CD14-positive monocyte (primary cell): Measurements from ENCODE around the gene ORC3. TPM values are rescaled to one million over a fixed set of nuclear protein-coding genes. Genes with fewer than 3 reads are reported as not detected.
A peak's percentile ranks its signal among the peaks of the same experiment; 100 is the strongest.

Experiments used
- DNase-seq, 3 donors: peaks; one replicate each; pipeline ENCODE4 v3.0.0-alpha.2; 2011 to 2022
- H2AFZ ChIP-seq: 2 replicates; pipeline ENCODE4 v1.6.0; 2012; ENCODE audit warnings: mild to moderate bottlenecking, low read depth, low read length, inconsistent platforms; ENCODE audit not compliant: insufficient read depth, poor library complexity, severe bottlenecking
- H3K27ac ChIP-seq, 2 donors: 1 replicate in 1 of 2; 2 replicates in 1 of 2; pipeline ENCODE4 v1.5.1; 2012 to 2013; ENCODE audit warnings: low read length in 2 of 2, control low read depth in 1 of 2, inconsistent platforms in 1 of 2, low read depth in 1 of 2, mild to moderate bottlenecking in 1 of 2
- H3K27me3 ChIP-seq, 2 donors: one replicate each; pipeline versions ENCODE4 v1.6.0 to v1.6.1; 2011 to 2013; ENCODE audit warnings: low read length in 2 of 2; ENCODE audit not compliant: control insufficient read depth in 2 of 2, insufficient read depth in 2 of 2
- H3K36me3 ChIP-seq, 2 donors: replicated peaks in 1 of 2; 1 replicate in 1 of 2; 2 replicates in 1 of 2; pipeline versions ENCODE4 v1.5.1 to v1.6.1; 2012 to 2013; ENCODE audit warnings: low read length in 2 of 2, control low read depth in 1 of 2, inconsistent platforms in 1 of 2, mild to moderate bottlenecking in 1 of 2; ENCODE audit not compliant: insufficient read depth in 2 of 2, control insufficient read depth in 1 of 2
- H3K4me1 ChIP-seq, 2 donors: 1 replicate in 1 of 2; 2 replicates in 1 of 2; pipeline versions ENCODE4 v1.5.1 to v1.6.1; 2012 to 2013; ENCODE audit warnings: low read length in 2 of 2, control low read depth in 1 of 2, inconsistent platforms in 1 of 2, mild to moderate bottlenecking in 1 of 2, moderate library complexity in 1 of 2; ENCODE audit not compliant: insufficient read depth in 2 of 2, control insufficient read depth in 1 of 2
- H3K4me2 ChIP-seq: replicated peaks from 2 replicates; pipeline ENCODE3; 2012; ENCODE audit warnings: low read length, moderate library complexity, mild to moderate bottlenecking; ENCODE audit not compliant: poor library complexity, severe bottlenecking; ENCODE audit errors: extremely low read depth
- H3K4me3 ChIP-seq, 3 experiments: fragments of 200-600 bp in 1 of 3; sonication (generic) in 1 of 3; replicated peaks in 1 of 3; 1 replicate in 2 of 3; 2 replicates in 1 of 3; pipeline ENCODE4 v1.5.1; 2011 to 2013; ENCODE audit warnings: low read length in 3 of 3, mild to moderate bottlenecking in 3 of 3, control low read depth in 2 of 3, low read depth in 2 of 3, inconsistent platforms in 1 of 3, moderate library complexity in 1 of 3
- H3K79me2 ChIP-seq: 2 replicates; pipeline ENCODE4 v1.6.0; 2012; ENCODE audit warnings: mild to moderate bottlenecking, control low read depth, inconsistent platforms, low read length, moderate library complexity; ENCODE audit not compliant: insufficient read depth
- H3K9ac ChIP-seq: 2 replicates; pipeline ENCODE4 v1.6.0; 2017; ENCODE audit warnings: low read length, mild to moderate bottlenecking; ENCODE audit not compliant: insufficient read depth, poor library complexity, severe bottlenecking
- H3K9me3 ChIP-seq, 2 donors: replicated peaks in 1 of 2; 1 replicate in 1 of 2; 2 replicates in 1 of 2; pipeline versions ENCODE4 v1.5.1 to v1.6.1; 2012 to 2013; ENCODE audit warnings: low read length in 2 of 2, control low read depth in 1 of 2; ENCODE audit not compliant: control insufficient read depth in 1 of 2, insufficient read depth in 1 of 2
- H4K20me1 ChIP-seq: 2 replicates; pipeline ENCODE4 v1.6.0; 2012; ENCODE audit warnings: mild to moderate bottlenecking, low read length, control low read depth, moderate library complexity; ENCODE audit not compliant: insufficient read depth
- H3K27ac Mint-ChIP-seq, 7 donors: one replicate each; pipeline ENCODE4 v1.8.0; 2020; ENCODE audit warnings: mild to moderate bottlenecking in 7 of 7, mixed read lengths in 7 of 7, moderate library complexity in 6 of 7, inconsistent platforms in 2 of 7
- H3K27me3 Mint-ChIP-seq, 3 donors: one replicate each; pipeline ENCODE4 v1.8.0; 2021 to 2022; ENCODE audit warnings: low read depth in 3 of 3, mild to moderate bottlenecking in 3 of 3, mixed read lengths in 3 of 3, moderate library complexity in 3 of 3, inconsistent platforms in 1 of 3
- H3K36me3 Mint-ChIP-seq, 2 donors: one replicate each; pipeline ENCODE4 v1.8.0; 2020; ENCODE audit warnings: mixed read lengths in 2 of 2, inconsistent platforms in 1 of 2, mild to moderate bottlenecking in 1 of 2
- H3K4me1 Mint-ChIP-seq: one replicate; pipeline ENCODE4 v1.8.0; 2020; ENCODE audit warnings: mild to moderate bottlenecking, mixed read lengths
- H3K4me3 Mint-ChIP-seq, 2 donors: one replicate each; pipeline ENCODE4 v1.8.0; 2020; ENCODE audit warnings: mild to moderate bottlenecking in 2 of 2, mixed read lengths in 2 of 2, moderate library complexity in 1 of 2
- H3K9me3 Mint-ChIP-seq, 7 donors: one replicate each; pipeline ENCODE4 v1.8.0; 2020 to 2022; ENCODE audit warnings: mixed read lengths in 7 of 7, mild to moderate bottlenecking in 6 of 7, moderate library complexity in 6 of 7, inconsistent platforms in 2 of 7
- CTCF ChIP-seq: fragments of 200-600 bp; IDR thresholded peaks from one replicate; pipeline ENCODE4 v1.8.0; 2022; ENCODE audit warnings: antibody characterized with exemption, mild to moderate bottlenecking
- WGBS: methylation state at CpG from one replicate; pipeline ENCODE4 v1.1.5; 2013; ENCODE audit warnings: missing lambda C conversion rate; ENCODE audit not compliant: insufficient coverage; 5-methylcytosine and 5-hydroxymethylcytosine counted together
- intact Hi-C, 2 donors: fragments of 100-400 bp; cut with micrococcal nuclease; formaldehyde crosslinking; loops; one replicate each; pipeline versions ENCODE4 v1.15.0 to v1.15.1; 2023
- polyA plus RNA-seq, 3 donors: library from polyadenylated mRNA; depleted of rRNA in 1 of 3; unstranded in 2 of 3; stranded (reverse) in 1 of 3; fragments of 300-500 nt in 2 of 3; fragments of >200 nt in 1 of 3; fragmentation: Illumina TruSeq in 2 of 3; gene quantifications; 1 replicate in 2 of 3; 2 replicates in 1 of 3; pipeline ENCODE4 v1.2.3, GENCODE V29; 2012 to 2021

Gene ORC3
- polyA plus RNA-seq, 3 donors = 9.1 to 20.7 (median 16.2) TPM

GRCh38 chr6:87654875-87655454 is 65.0 kb downstream of the ORC3 start:
- Histone ChIP-seq H4K20me1 (no peaks in the 10 kb centered on the region), H3K36me3 (peaks cover 10 to 24% of the 10 kb centered on the region in 2 donors), H3K4me2 (no peak overlapping the region), H3K27ac (peak overlapping the region in 1 of 2 donors; percentile 2), H3K79me2 (no peaks in the 10 kb centered on the region), H3K4me3 (no peak overlapping the region), H2AFZ (no peak overlapping the region), H3K9me3 (no peaks in the 10 kb centered on the region), H3K9ac (no peak overlapping the region), H3K27me3 (no peaks in the 10 kb centered on the region), H3K4me1 (no peaks in the 10 kb centered on the region)
- TF ChIP-seq CTCF = no peak
- intact Hi-C loops = no loop called here
- Mint-ChIP-seq H3K9me3 (peaks cover 0 to 2% (median 0%) of the 10 kb centered on the region in 7 donors), H3K4me1 (peaks cover 3% of the 10 kb centered on the region), H3K27me3 (no peaks in the 10 kb centered on the region), H3K36me3 (peaks cover 30 to 47% of the 10 kb centered on the region in 2 donors), H3K27ac (peak overlapping the region in 2 of 7 donors; percentile 67 to 70), H3K4me3 (peak overlapping the region in 1 of 2 donors; percentile 7)
- WGBS = no CpG with 5 or more reads among the region's 2 CpGs
- DNase-seq = no peak

- peaks cover 30 to 48% of the 10 kb centered on the region in 2 donors for H3K36me3 Mint-ChIP-seq
- intact Hi-C loops = no loop called here
These were observed 65.9 kb downstream of the ORC3 start for GRCh38 chr6:87655824-87656223.

More at GRCh38 chr6:87655824-87656223, 65.9 kb downstream of the ORC3 start:
- no peaks in the 10 kb centered on the region for H3K27me3 Mint-ChIP-seq
- H3K36me3 ChIP-seq = peaks cover 10 to 29% of the 10 kb centered on the region in 2 donors
- peaks cover 9% of the 10 kb centered on the region for H3K4me1 Mint-ChIP-seq
- no peak overlapping the region for H3K27ac ChIP-seq
- TF ChIP-seq CTCF = no peak
- no peaks in the 10 kb centered on the region for H3K27me3 ChIP-seq
- H2AFZ ChIP-seq = no peak overlapping the region
- H4K20me1 ChIP-seq = no peaks in the 10 kb centered on the region
- no peaks in the 10 kb centered on the region for H3K79me2 ChIP-seq
- H3K4me3 ChIP-seq = no peak overlapping the region
- H3K4me1 ChIP-seq = no peaks in the 10 kb centered on the region
- DNase-seq = no peak
- no peak overlapping the region for H3K27ac Mint-ChIP-seq
- peaks cover 0 to 2% (median 0%) of the 10 kb centered on the region in 7 donors for H3K9me3 Mint-ChIP-seq
- H3K4me3 Mint-ChIP-seq = no peak overlapping the region
- H3K9ac ChIP-seq = no peak overlapping the region
- no peaks in the 10 kb centered on the region for H3K9me3 ChIP-seq
- H3K4me2 ChIP-seq = no peak overlapping the region
